Measurements from ENCODE around the gene ZNF90. TPM values are rescaled to one million over a fixed set of nuclear protein-coding genes. Genes with fewer than 3 reads are reported as not detected.

Gene ZNF90
- total RNA-seq, 1 donor from 2014 or later: 5.8 TPM

GRCh38 chr19:20154636-20155035 is 76.8 kb downstream of the ZNF90 start:
- FAIRE-seq: no peak

GRCh38 chr19:20162821-20163220 is 85.0 kb downstream of the ZNF90 start:
- Mint-ChIP-seq H3K27ac (ENCODE audit: unreplicated experiment) (no peak overlapping the region), H3K9me3 (ENCODE audit: unreplicated experiment) (peaks cover 8% of the 10 kb centered on the region), H3K36me3 (ENCODE audit: low read depth, unreplicated experiment) (no peaks in the 10 kb centered on the region), H3K4me3 (ENCODE audit: unreplicated experiment) (no peak overlapping the region), H3K4me1 (ENCODE audit: low read depth, unreplicated experiment) (no peaks in the 10 kb centered on the region), H3K27me3 (ENCODE audit: low read depth, unreplicated experiment) (no peaks in the 10 kb centered on the region)
- no peak overlapping the region for H3K27ac ChIP-seq (ENCODE audit: low read depth, low read length)
- no peak overlapping the region for H2AFZ ChIP-seq (ENCODE audit: low read depth, low read length)
- FAIRE-seq (no peak), DNase-seq (ENCODE audit: low read depth) (no peak)
- no peak overlapping the region for H3K9ac ChIP-seq (ENCODE audit: low read length)
- no peaks in the 10 kb centered on the region for H3K9me3 ChIP-seq (ENCODE audit: insufficient read depth, low read depth, low read length)
- H3K4me2 ChIP-seq (ENCODE audit: low read length): no peak overlapping the region
- no peak overlapping the region for H3K4me3 ChIP-seq (ENCODE audit: insufficient read depth, low read depth, low read length)
- H3K36me3 ChIP-seq (ENCODE audit: insufficient read depth, low read length): no peaks in the 10 kb centered on the region
- no peak for TF ChIP-seq EZH2 (IDR thresholded peaks at IDR 0.05; ENCODE audit: insufficient read depth, low read length)
- TF ChIP-seq CTCF (IDR thresholded peaks at IDR 0.05; ENCODE audit: insufficient read depth, low read depth, low read length): no peak
- no peaks in the 10 kb centered on the region for H4K20me1 ChIP-seq (ENCODE audit: insufficient read depth, low read length)
- no peaks in the 10 kb centered on the region for H3K4me1 ChIP-seq (ENCODE audit: insufficient read depth, low read length)
- H3K79me2 ChIP-seq (ENCODE audit: insufficient read depth, low read length): peaks cover 3% of the 10 kb centered on the region
- H3K27me3 ChIP-seq (ENCODE audit: insufficient read depth, low read length): no peaks in the 10 kb centered on the region

More at GRCh38 chr19:20154636-20155035, 76.8 kb downstream of the ZNF90 start:
- no peaks in the 10 kb centered on the region for H3K36me3 ChIP-seq (ENCODE audit: insufficient read depth, low read length)
- DNase-seq (ENCODE audit: low read depth): no peak
- no peaks in the 10 kb centered on the region for H3K9me3 ChIP-seq (ENCODE audit: insufficient read depth, low read depth, low read length)
- Mint-ChIP-seq H3K36me3 (ENCODE audit: low read depth, unreplicated experiment) (no peaks in the 10 kb centered on the region), H3K4me3 (ENCODE audit: unreplicated experiment) (no peak overlapping the region), H3K27me3 (ENCODE audit: low read depth, unreplicated experiment) (no peaks in the 10 kb centered on the region), H3K9me3 (ENCODE audit: unreplicated experiment) (peaks cover 15% of the 10 kb centered on the region), H3K4me1 (ENCODE audit: low read depth, unreplicated experiment) (no peaks in the 10 kb centered on the region), H3K27ac (ENCODE audit: unreplicated experiment) (no peak overlapping the region)
- H2AFZ ChIP-seq (ENCODE audit: low read depth, low read length): no peak overlapping the region
- no peaks in the 10 kb centered on the region for H4K20me1 ChIP-seq (ENCODE audit: insufficient read depth, low read length)
- no peak overlapping the region for H3K27ac ChIP-seq (ENCODE audit: low read depth, low read length)
- no peaks in the 10 kb centered on the region for H3K4me1 ChIP-seq (ENCODE audit: insufficient read depth, low read length)
- TF ChIP-seq EZH2 (IDR thresholded peaks at IDR 0.05; ENCODE audit: insufficient read depth, low read length): no peak
- no peak for TF ChIP-seq CTCF (IDR thresholded peaks at IDR 0.05; ENCODE audit: insufficient read depth, low read depth, low read length)
- no peak overlapping the region for H3K4me2 ChIP-seq (ENCODE audit: low read length)
- H3K79me2 ChIP-seq (ENCODE audit: insufficient read depth, low read length): no peaks in the 10 kb centered on the region
- H3K9ac ChIP-seq (ENCODE audit: low read length): no peak overlapping the region
- H3K27me3 ChIP-seq (ENCODE audit: insufficient read depth, low read length): no peaks in the 10 kb centered on the region
- no peak overlapping the region for H3K4me3 ChIP-seq (ENCODE audit: insufficient read depth, low read depth, low read length)

GRCh38 chr19:20164456-20164855 is 86.7 kb downstream of the ZNF90 start:
- no peak overlapping the region for H3K4me3 ChIP-seq (ENCODE audit: insufficient read depth, low read depth, low read length)
- H3K27me3 Mint-ChIP-seq (ENCODE audit: low read depth, unreplicated experiment): no peaks in the 10 kb centered on the region
- no peaks in the 10 kb centered on the region for H3K4me1 ChIP-seq (ENCODE audit: insufficient read depth, low read length)
- no peak overlapping the region for H3K27ac Mint-ChIP-seq (ENCODE audit: unreplicated experiment)
- peaks cover 2% of the 10 kb centered on the region for H3K36me3 Mint-ChIP-seq (ENCODE audit: low read depth, unreplicated experiment)
- no peak for TF ChIP-seq CTCF (IDR thresholded peaks at IDR 0.05; ENCODE audit: insufficient read depth, low read depth, low read length)
- no peak for TF ChIP-seq EZH2 (IDR thresholded peaks at IDR 0.05; ENCODE audit: insufficient read depth, low read length)
- H3K36me3 ChIP-seq (ENCODE audit: insufficient read depth, low read length): no peaks in the 10 kb centered on the region
- H3K9me3 ChIP-seq (ENCODE audit: insufficient read depth, low read depth, low read length): no peaks in the 10 kb centered on the region
- H3K4me2 ChIP-seq (ENCODE audit: low read length): no peak overlapping the region
- H3K27me3 ChIP-seq (ENCODE audit: insufficient read depth, low read length): no peaks in the 10 kb centered on the region
- H3K9ac ChIP-seq (ENCODE audit: low read length): no peak overlapping the region
- DNase-seq (ENCODE audit: low read depth): no peak
- H4K20me1 ChIP-seq (ENCODE audit: insufficient read depth, low read length): no peaks in the 10 kb centered on the region
- no peak for FAIRE-seq
- H2AFZ ChIP-seq (ENCODE audit: low read depth, low read length): no peak overlapping the region
- H3K9me3 Mint-ChIP-seq (ENCODE audit: unreplicated experiment): peaks cover 8% of the 10 kb centered on the region
- H3K4me3 Mint-ChIP-seq (ENCODE audit: unreplicated experiment): no peak overlapping the region
- no peak overlapping the region for H3K27ac ChIP-seq (ENCODE audit: low read depth, low read length)
- H3K4me1 Mint-ChIP-seq (ENCODE audit: low read depth, unreplicated experiment): no peaks in the 10 kb centered on the region
- H3K79me2 ChIP-seq (ENCODE audit: insufficient read depth, low read length): peaks cover 13% of the 10 kb centered on the region

Data from astrocyte (in vitro differentiated cells and primary cell).